ACHN (cell line): ENCODE results near the gene PTPRE.

Experiments used
- DNase-seq: peaks from one replicate; pipeline ENCODE4 v3.0.0-alpha.2; 2015
- in situ Hi-C: cut with HindIII; loops from 2 replicates; pipeline ENCODE4 v1.10.0; 2017; ENCODE audit warnings: low sequenced_read_pairs, low pct_ligation_motif_present, low pct_unique_long_range_greater_than_20kb

The PTPRE gene

GRCh38 chr10:128067691-128068397, 160.9 kb downstream of the PTPRE start:
- no peak for DNase-seq
- in situ Hi-C loops: no loop called here

DNA sequence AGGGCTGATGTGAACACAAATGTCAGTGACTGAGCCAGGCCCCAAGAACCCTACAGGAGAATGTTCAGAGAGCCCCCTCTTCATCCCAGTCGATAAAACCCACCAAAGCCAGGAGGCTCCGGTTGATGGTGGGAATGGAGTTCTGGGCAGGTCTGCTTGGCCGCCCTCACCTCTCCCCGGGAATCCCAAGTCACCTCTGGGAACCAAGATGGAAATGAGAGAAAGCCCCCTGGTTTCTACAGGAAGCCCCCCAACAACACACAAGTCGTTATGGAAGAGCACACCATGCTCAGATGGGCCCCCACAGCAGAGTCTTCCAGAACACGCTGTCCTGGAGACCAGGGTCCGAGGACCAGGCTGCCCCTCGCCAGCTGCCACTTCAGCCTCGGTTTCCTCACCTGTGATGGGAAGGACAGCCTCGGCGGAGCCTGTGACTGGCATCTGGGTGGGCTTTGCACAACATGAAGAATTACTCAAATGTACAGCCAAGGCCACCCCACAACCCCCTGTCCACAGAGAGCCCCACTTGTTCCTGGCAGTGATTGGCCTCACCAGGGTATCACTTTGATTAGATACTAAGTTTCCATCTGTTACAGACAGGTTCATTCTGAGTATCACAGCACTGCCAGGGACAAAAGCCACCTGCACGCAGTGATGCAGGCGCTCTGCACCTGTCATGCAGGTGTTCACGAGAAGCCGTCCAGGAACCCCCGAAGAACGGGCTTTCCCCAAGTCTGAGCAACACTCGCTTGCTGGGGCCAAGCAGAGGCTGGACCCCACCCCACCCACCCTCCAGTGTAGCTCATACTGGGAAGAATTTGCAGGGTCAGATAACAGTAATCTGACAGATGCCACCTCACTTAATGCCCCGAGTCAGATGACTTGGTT, 161.7 kb downstream of the PTPRE start:
- DNase-seq: no peak
- in situ Hi-C loops: no loop called here

DNA sequence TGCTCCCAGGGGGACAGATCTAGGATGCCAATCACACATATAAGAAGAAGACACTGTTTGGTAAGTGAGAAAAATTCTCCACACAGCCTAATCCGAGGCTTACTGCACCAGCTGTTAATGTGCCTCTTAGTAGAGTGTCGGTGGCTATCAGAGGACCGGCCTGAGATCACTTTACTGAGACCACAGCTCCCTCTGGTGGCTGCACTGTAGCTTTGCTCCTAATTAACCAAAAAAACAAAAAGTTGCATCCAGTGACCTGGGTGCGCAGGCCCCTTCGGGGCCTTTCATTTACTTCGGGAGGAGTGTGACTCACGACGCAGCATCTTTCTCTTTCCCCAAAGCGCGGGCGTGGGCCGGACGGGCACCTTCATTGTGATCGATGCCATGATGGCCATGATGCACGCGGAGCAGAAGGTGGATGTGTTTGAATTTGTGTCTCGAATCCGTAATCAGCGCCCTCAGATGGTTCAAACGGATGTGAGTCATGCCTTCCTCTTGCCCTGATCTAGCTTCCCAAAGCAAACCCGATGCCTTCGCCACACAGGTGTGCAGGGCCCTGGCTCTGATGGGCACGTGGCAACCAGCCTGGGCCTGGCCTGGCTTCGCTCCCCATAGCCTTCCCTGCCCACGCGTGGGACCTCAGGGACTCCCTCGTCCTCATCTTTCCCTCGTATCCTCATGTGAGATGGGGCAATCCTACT, 162.6 kb downstream of the PTPRE start:
- DNase-seq: peak; percentile 65
- in situ Hi-C loops: no loop called here

- in situ Hi-C loops: no loop called here
Measured at GRCh38 chr10:128070161-128070560, 163.3 kb downstream of the PTPRE start.

GRCh38 chr10:128070721-128071416, 164.0 kb downstream of the PTPRE start:
- in situ Hi-C loops: no loop called here
- DNase-seq: no peak

More at GRCh38 chr10:128070161-128070560, 163.3 kb downstream of the PTPRE start:
- DNase-seq: no peak

GRCh38 chr10:128071417-128071782, 164.5 kb downstream of the PTPRE start:
- DNase-seq: no peak
- in situ Hi-C loops: no loop called here

GRCh38 chr10:128072046-128072445, 165.1 kb downstream of the PTPRE start:
- no peak for DNase-seq
- in situ Hi-C loops: no loop called here

GRCh38 chr10:128072941-128073645, 166.2 kb downstream of the PTPRE start:
- in situ Hi-C loops: no loop called here
- no peak for DNase-seq

DNA sequence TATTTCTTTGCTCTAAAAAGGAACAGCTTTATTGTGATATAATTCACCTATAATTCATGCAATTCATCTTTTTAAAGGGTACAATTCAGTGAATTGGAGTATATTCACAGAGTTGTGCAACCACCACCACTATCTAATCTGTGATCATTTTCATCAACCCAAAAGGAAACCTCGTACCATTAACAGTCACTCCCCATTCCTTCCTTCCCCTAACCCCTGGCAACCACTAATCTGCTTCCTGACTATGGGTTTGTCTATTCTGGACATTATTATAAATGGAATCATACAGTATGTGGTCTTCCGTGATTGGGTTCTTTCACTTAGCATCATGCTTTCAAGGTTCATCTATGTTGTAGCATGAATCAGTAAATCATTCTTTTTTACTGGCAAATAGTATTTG, 167.0 kb downstream of the PTPRE start:
- in situ Hi-C loops: no loop called here
- DNase-seq: no peak

DNA sequence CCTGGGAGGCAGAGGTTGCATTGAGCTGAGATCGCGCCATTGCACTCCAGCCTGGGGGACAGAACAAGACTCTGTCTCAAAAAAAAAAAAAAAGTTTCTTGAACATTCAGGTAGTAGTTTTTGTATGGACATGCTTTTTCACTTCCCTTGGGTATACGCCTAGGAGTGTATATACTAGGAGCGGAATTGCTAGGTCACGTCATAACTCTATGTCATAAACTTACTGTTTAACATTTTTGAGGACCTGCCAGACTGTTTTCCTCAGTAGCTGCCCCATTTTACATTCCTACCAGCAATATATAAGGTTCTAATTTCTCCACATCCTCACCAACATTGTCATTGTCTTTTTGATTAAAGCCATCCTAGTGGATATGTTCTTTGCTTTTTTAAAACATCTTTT, 167.7 kb downstream of the PTPRE start:
- DNase-seq: no peak
- in situ Hi-C loops: no loop called here

- in situ Hi-C loops: no loop called here
- DNase-seq: no peak
Measured at GRCh38 chr10:128077155-128077875, 170.4 kb downstream of the PTPRE start.

GRCh38 chr10:128078136-128078969, 171.4 kb downstream of the PTPRE start:
- peak; percentile 56 for DNase-seq
- in situ Hi-C loops: no loop called here

DNA sequence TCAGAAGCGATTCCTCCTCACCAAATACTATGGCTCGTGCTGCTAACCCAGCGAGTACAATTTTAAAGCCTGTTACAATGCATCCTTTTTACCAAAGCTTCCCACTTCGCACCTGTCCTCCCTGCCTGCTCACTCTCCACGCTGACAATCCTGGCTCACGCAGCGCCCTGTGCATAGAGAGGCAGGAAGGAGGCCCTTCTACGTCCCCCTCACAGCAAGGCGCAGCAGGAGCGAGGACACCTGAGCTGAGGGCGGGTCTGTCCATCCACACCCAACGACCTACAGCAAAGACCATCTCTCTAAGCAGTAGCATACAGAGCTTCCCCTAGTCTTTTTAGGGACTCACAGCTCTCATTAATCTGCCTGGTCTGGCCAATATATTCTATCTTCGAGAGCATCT, 173.3 kb downstream of the PTPRE start:
- no peak for DNase-seq
- in situ Hi-C loops: no loop called here

GRCh38 chr10:128080641-128081040, 173.7 kb downstream of the PTPRE start:
- DNase-seq: no peak
- in situ Hi-C loops: no loop called here

DNA sequence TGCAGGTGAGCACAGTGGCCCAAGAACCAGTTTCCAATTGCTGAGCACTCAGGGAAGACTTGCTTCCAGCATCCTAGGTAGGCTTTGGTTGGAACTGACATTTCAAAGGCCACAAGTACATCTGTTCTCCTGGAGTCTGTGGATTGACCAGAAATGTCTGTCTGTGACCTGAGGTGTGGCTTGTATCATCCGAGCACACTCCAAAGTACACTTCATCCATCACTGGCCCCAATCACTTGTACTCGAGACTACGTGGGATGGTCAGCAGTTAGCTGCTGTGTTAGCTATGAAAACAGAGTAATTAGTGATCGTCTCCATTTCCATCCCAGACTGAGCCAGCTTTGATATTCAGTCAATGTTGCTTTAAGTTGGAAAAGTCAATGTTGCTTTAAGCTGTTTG, 174.3 kb downstream of the PTPRE start:
- in situ Hi-C loops: no loop called here

GRCh38 chr10:128081720-128082119, 174.8 kb downstream of the PTPRE start:
- no peak for DNase-seq
- in situ Hi-C loops: no loop called here

More for the DNA sequence above, 174.3 kb downstream of the PTPRE start:
- no peak for DNase-seq
